ENCODE results near the gene CKS2. TPM values are rescaled to one million over a fixed set of nuclear protein-coding genes. Genes with fewer than 3 reads are reported as not detected.

CKS2 gene
- total RNA-seq: 10 to 100 TPM; 17.4 to 35.4 TPM
- polyA plus RNA-seq: 100 to 1,000 TPM in 1 of 2 donors, 10 to 100 TPM in 1; 40.4 to 113 TPM
- long read RNA-seq, donor 1, transcript CKS2-201 (3 exons, 613 nt): major isoform, 64 of 72 reads
- long read RNA-seq, donor 1, partial matches to known transcripts: 8 of 72 reads
- long read RNA-seq, donor 1, other reads (novel, unspliced or antisense): 0 of 72 reads
- long read RNA-seq, donor 2, transcript CKS2-201 (3 exons, 613 nt): major isoform, 21 of 21 reads
- long read RNA-seq, donor 2, partial matches to known transcripts: 0 of 21 reads
- long read RNA-seq, donor 2, other reads (novel, unspliced or antisense): 0 of 21 reads
- long read RNA-seq, donor 3, transcript CKS2-201 (3 exons, 613 nt): major isoform, 19 of 19 reads
- long read RNA-seq, donor 3, partial matches to known transcripts: 0 of 19 reads
- long read RNA-seq, donor 3, other reads (novel, unspliced or antisense): 0 of 19 reads
- long read RNA-seq, donor 4, transcript CKS2-201 (3 exons, 613 nt): major isoform, 41 of 41 reads
- long read RNA-seq, donor 4, partial matches to known transcripts: 0 of 41 reads
- long read RNA-seq, donor 4, other reads (novel, unspliced or antisense): 0 of 41 reads
- long read RNA-seq, donor 5, transcript CKS2-201 (3 exons, 613 nt): major isoform, 91 of 91 reads
- long read RNA-seq, donor 5, partial matches to known transcripts: 0 of 91 reads
- long read RNA-seq, donor 5, other reads (novel, unspliced or antisense): 0 of 91 reads

- no peak for TF ChIP-seq CTCF (IDR thresholded peaks at IDR 0.05; ENCODE audit: control extremely low read depth, extremely low read depth)
- Histone ChIP-seq H3K4me1 (ENCODE audit: control insufficient read depth in 5 of 5, insufficient read depth in 5 of 5, low read length in 5 of 5) (peaks cover 3 to 32% (median 11%) of the 10 kb centered on the region in 5 donors), H3K27me3 (ENCODE audit: control insufficient read depth in 3 of 3, insufficient read depth in 3 of 3, low read length in 2 of 3) (no peaks in the 10 kb centered on the region), H3K9me3 (ENCODE audit: control insufficient read depth in 4 of 4, insufficient read depth in 3 of 4, low read length in 3 of 4) (no peaks in the 10 kb centered on the region), H3K4me3 (peak within 1 kb of the TSS; percentile 85), H3K9ac (ENCODE audit: insufficient read depth in 1 of 2, low read length in 2 of 2) (peak within 1 kb of the TSS; percentile 98 to 99), H3K36me3 (ENCODE audit: control insufficient read depth in 4 of 4, insufficient read depth in 4 of 4, low read length in 4 of 4) (peaks cover 0 to 3% (median 2%) of the 10 kb centered on the region in 4 donors), H3K27ac (ENCODE audit: low read depth in 1 of 2, low read length in 1 of 2) (peak within 1 kb of the TSS; percentile 98 to 100)
- DNase-seq: peak; percentile 100
- ATAC-seq (ENCODE audit: insufficient read depth, low FRiP score): peak; percentile 92
- WGBS, 2 donors: 0 to 1% methylated on average over 82 to 86 of the region's 86 CpGs
These were observed at the start of gene CKS2 for GRCh38 chr9:89310475-89311345. Gene CKS2 (plus strand): TSS chr9:89311195. CDS start chr9:89311293, 98 bp downstream.

GRCh38 chr9:89273528-89274279 is 37.3 kb upstream of the CKS2 start:
- H3K9ac ChIP-seq (ENCODE audit: insufficient read depth in 1 of 2, low read length in 2 of 2): no peak overlapping the region
- ATAC-seq (ENCODE audit: insufficient read depth, low FRiP score): no peak
- 92 to 96% methylated on average over 3 of the region's 3 CpGs for WGBS, 2 donors

More at GRCh38 chr9:89273528-89274279, 37.3 kb upstream of the CKS2 start:
- H3K27me3 ChIP-seq (ENCODE audit: control insufficient read depth in 3 of 3, insufficient read depth in 3 of 3, low read length in 2 of 3): no peaks in the 10 kb centered on the region
- no peak overlapping the region for H3K4me3 ChIP-seq
- DNase-seq: no peak
- H3K27ac ChIP-seq (ENCODE audit: low read depth in 1 of 2, low read length in 1 of 2): no peak overlapping the region
- peaks cover 4 to 9% (median 5%) of the 10 kb centered on the region in 4 donors for H3K9me3 ChIP-seq (ENCODE audit: control insufficient read depth in 4 of 4, insufficient read depth in 3 of 4, low read length in 3 of 4)
- no peaks in the 10 kb centered on the region for H3K36me3 ChIP-seq (ENCODE audit: control insufficient read depth in 4 of 4, insufficient read depth in 4 of 4, low read length in 4 of 4)
- TF ChIP-seq CTCF (IDR thresholded peaks at IDR 0.05; ENCODE audit: control extremely low read depth, extremely low read depth): no peak
- no peaks in the 10 kb centered on the region for H3K4me1 ChIP-seq (ENCODE audit: control insufficient read depth in 5 of 5, insufficient read depth in 5 of 5, low read length in 5 of 5)
